UCSD-AML1 (cell line): ENCODE measurements around the gene TLE2.

Experiments used
- DNase-seq: peaks from one replicate; lab custom pipeline; 2025; ENCODE audit not compliant: unreplicated experiment; lab: John Stamatoyannopoulos, UW

The TLE2 gene

DNA sequence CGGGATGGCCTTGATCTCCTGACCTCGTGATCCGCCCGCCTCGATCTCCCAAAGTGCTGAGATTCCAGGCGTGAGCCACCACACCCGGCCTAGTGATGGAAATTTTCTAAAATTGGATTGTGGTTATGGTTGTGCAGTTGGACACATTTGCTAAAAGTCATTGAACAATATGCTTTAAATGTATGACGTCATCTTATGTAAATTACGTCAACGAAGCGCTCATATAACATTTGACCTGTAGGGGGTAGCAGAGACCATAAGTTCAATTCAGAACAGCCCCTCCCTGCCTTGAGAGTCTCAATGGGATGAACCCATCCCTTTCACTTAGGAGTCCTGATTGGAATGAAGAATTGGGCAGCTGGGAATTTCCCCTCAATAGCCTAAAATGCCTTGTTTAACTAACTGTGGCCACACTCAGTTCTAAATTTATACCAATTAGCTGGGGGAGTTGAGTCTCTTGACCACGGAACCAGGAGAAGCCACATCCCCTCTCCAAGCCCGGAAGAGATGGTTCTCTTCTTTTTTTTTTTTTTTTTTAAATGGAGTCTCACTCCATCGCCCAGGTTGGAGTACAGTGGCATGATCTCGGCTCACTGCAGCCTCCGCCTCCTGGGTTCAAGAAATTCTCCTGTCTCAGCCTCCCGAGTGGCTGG, 66.9 kb downstream of the TLE2 start:
- no peak for DNase-seq

- DNase-seq, result no peak
These were observed 69.0 kb downstream of the TLE2 start for GRCh38 chr19:2960120-2960519.

GRCh38 chr19:2957160-2957559, 71.9 kb downstream of the TLE2 start:
- no peak for DNase-seq

DNA sequence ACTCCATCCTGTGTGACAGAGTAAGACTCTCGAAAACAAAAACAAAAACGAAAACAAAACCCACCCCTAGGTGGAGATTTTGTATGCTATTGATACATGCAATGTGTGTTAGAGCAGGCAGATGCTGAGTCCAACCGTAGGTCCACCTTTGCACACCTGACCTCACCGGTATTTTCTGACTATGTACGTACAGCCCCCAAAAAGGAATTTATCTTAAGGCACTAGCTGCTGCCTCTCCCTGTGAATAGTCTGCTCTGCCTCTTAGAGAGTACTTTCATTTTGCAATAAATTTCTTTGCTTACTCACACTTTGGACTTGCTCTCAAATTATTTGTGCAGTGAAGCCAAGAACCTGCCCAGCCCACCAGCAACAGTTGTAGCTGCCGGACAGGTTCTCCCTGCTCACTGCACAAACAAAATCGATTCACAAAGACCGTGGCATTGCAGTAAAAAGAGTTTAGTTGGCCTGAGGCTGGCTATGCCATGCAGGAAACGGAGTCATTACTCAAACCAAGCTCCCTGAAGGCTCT, 76.1 kb downstream of the TLE2 start:
- DNase-seq, result no peak

GRCh38 chr19:2950286-2951124, 78.6 kb downstream of the TLE2 start:
- DNase-seq, result peak; percentile 99

DNA sequence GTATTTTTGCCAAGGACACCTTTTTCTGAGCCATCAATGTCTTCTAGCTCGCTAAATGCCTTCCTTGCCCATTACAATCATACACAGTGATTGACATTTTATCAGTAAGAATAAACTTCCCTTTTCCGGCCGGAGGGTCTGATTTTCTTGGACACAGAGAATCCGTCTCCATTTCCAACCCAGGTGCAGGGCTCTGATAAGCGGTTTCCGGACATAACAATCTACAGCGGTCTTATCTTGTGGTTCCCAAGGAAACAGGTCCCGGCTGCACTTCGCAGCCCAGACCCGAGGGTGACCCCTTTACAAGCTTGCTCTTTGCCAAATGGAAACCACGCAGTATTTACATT, 79.2 kb downstream of the TLE2 start:
- DNase-seq, result peak; percentile 86
